ENCODE results near the gene CLIC3.

DNA sequence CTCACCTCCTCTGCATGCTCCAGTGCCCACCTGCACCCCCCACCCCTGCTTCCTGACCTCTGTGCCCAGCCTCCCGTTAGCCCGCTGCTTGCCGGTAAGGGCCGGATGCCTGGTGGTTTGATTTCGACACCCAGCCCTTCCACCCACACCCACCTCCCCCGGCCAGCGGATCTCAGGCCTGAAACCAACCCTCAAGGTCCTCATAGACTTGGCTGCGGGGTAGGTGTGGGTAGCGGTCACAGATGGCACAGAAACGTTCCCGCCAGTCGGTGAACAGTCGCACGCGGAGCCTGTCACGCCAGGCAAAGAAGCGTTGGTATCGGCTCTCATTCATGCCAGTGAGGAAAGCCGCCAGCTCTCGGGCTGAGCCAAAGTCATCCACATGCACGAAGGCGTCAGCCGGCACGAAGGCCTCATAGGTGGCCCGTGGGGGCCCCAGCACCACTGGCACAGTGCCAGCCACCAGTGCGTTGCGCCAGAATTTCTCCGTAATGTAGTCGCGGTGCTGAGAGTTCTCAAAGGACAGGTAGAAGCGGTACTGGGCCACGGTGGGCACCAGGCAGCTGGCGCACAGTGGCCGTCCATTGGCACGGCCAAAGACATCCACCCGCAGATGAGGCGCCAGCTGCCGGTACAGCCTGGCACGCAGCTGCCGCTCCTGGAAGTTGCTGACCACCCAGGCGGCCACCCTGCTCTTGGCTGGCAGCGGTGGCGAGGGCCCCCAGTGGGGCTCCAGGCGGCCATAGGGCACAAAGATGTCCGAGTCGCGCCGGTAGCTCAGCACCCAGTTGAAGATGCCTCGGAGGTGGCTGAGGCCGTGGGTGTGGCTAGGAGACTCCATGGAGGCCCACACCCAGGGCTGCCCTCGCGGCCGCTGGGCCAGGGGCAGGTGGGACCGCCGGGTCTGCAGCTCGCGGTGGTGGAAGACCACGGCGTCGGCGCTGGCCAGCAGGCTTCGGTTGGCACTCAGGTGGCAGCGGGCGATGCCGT lies 34.5 kb upstream of the CLIC3 start:
- TF ChIP-seq CTCF (IDR thresholded peaks at IDR 0.05) (no peak), EZH2phosphoT487 (IDR thresholded peaks at IDR 0.05) (no peak)
